AG04449 (cell line): ENCODE results near the gene UNC13C.

Source experiments
- CTCF ChIA-PET: fragments of 350-600 bp; formaldehyde crosslinking; extraction: SDS; loops from one replicate; lab custom pipeline; 2021; ENCODE audit warnings: antibody characterized with exemption; lab: Yijun Ruan, JAX
- POLR2A ChIA-PET: fragments of 400-600, 350-600 bp; formaldehyde crosslinking; extraction: SDS; loops from one replicate; lab custom pipeline; 2020; ENCODE audit warnings: antibody characterized with exemption, inconsistent platforms; lab: Yijun Ruan, JAX
- DNase-seq: peaks from one replicate; pipeline ENCODE4 v3.0.0-alpha.2; 2010; ENCODE audit warnings: low read depth, low spot score
- H3K4me3 ChIP-seq: 2 replicates; pipeline ENCODE4 v1.5.1; 2011; ENCODE audit warnings: low read depth, mild to moderate bottlenecking, control low read depth, low read length
- CTCF ChIP-seq: IDR thresholded peaks from one replicate; pipeline ENCODE4 v1.5.1; 2011; ENCODE audit warnings: mild to moderate bottlenecking, moderate library complexity, low read length, control low read depth, inconsistent platforms; ENCODE audit not compliant: insufficient read depth; ENCODE audit errors: missing control alignments

The UNC13C gene

GRCh38 chr15:54127574-54127973, 149.3 kb downstream of the UNC13C start:
- ChIA-PET CTCF (no interaction called here), POLR2A (no interaction called here)
- no peak for DNase-seq
- no peak overlapping the region for H3K4me3 ChIP-seq
- no peak for TF ChIP-seq CTCF

- no peak overlapping the region for H3K4me3 ChIP-seq
- CTCF ChIA-PET = no interaction called here
- no peak for TF ChIP-seq CTCF
- POLR2A ChIA-PET = no interaction called here
- DNase-seq = no peak
Observed at GRCh38 chr15:54131410-54131809, 153.2 kb downstream of the UNC13C start.

- DNase-seq = no peak
- CTCF ChIA-PET = no interaction called here
- POLR2A ChIA-PET = no interaction called here
- no peak overlapping the region for H3K4me3 ChIP-seq
- no peak for TF ChIP-seq CTCF
Observed at GRCh38 chr15:54149115-54149531, 170.9 kb downstream of the UNC13C start.

- ChIA-PET POLR2A (no interaction called here), CTCF (no interaction called here)
- H3K4me3 ChIP-seq = no peak overlapping the region
- TF ChIP-seq CTCF = no peak
- no peak for DNase-seq
Observed at GRCh38 chr15:54150255-54150654, 172.0 kb downstream of the UNC13C start.

- H3K4me3 ChIP-seq = no peak overlapping the region
- POLR2A ChIA-PET = no interaction called here
- no peak for DNase-seq
- no peak for TF ChIP-seq CTCF
- CTCF ChIA-PET = no interaction called here
Observed at GRCh38 chr15:54159012-54159411, 180.8 kb downstream of the UNC13C start.

GRCh38 chr15:54187325-54187724, 209.1 kb downstream of the UNC13C start:
- POLR2A ChIA-PET = no interaction called here
- H3K4me3 ChIP-seq = no peak overlapping the region
- DNase-seq = no peak
- CTCF ChIA-PET = no interaction called here
- no peak for TF ChIP-seq CTCF
